SK-N-SH treated with all-trans-retinoic acid at 6 μM for 48 hours (cell line): ENCODE measurements around the gene DCBLD2.
"Not testable (repeated sequence)": the region's sequence is repeated elsewhere in the genome, so short reads cannot be mapped to it uniquely, and the experiment has no call there.

Experiments
- ATAC-seq: fragments of 200-7000 bp; cut with Tn5 transposase; 3 replicates; pipeline ENCODE4 v1.9.1; 2020; ENCODE audit warnings: mild to moderate bottlenecking, moderate library complexity
- ARNTL ChIP-seq: fragments of 450-650 bp; formaldehyde crosslinking; IDR thresholded peaks from 2 replicates; pipeline ENCODE4 v1.5.0; 2020; ENCODE audit warnings: low read depth, mild to moderate bottlenecking, moderate library complexity, borderline replicate concordance
- CREB5 ChIP-seq: fragments of 250-450 bp; sonication (Bioruptor Pico); IDR thresholded peaks from 2 replicates; pipeline ENCODE4 v1.5.1; 2020; ENCODE audit warnings: low read depth, mild to moderate bottlenecking, moderate library complexity
- CSDC2 ChIP-seq: fragments of 250-450 bp; sonication (Bioruptor Pico); IDR thresholded peaks from 2 replicates; pipeline ENCODE4 v1.5.0; 2020; ENCODE audit warnings: mild to moderate bottlenecking, moderate library complexity
- CSRNP3 ChIP-seq: fragments of 250-450 bp; sonication (Bioruptor Pico); IDR thresholded peaks from 2 replicates; pipeline ENCODE4 v1.5.1; 2021; ENCODE audit warnings: mild to moderate bottlenecking, moderate library complexity
- ESRRG ChIP-seq: fragments of 250-450 bp; sonication (Bioruptor Pico); IDR thresholded peaks from 2 replicates; pipeline ENCODE4 v1.6.1; 2021; ENCODE audit warnings: mild to moderate bottlenecking
- GLIS3 ChIP-seq: fragments of 250-450 bp; sonication (Bioruptor Pico); IDR thresholded peaks from 2 replicates; pipeline ENCODE4 v1.5.0; 2020; ENCODE audit warnings: mild to moderate bottlenecking, moderate library complexity
- OSR1 ChIP-seq: fragments of 250-450 bp; sonication (Bioruptor Pico); IDR thresholded peaks from 2 replicates; pipeline ENCODE4 v1.8.0; 2022; ENCODE audit warnings: moderate library complexity, mild to moderate bottlenecking, inconsistent platforms
- PATZ1 ChIP-seq: fragments of 250-450 bp; sonication (Bioruptor Pico); IDR thresholded peaks from 2 replicates; pipeline ENCODE4 v1.8.0; 2020; ENCODE audit warnings: mild to moderate bottlenecking, moderate library complexity, borderline replicate concordance
- PPARA ChIP-seq: fragments of 250-450 bp; sonication (Bioruptor Pico); IDR thresholded peaks from 2 replicates; pipeline ENCODE4 v1.5.0; 2020; ENCODE audit warnings: mild to moderate bottlenecking, borderline replicate concordance
- RARB ChIP-seq: fragments of 250-450 bp; sonication (Bioruptor Pico); IDR thresholded peaks from 2 replicates; pipeline ENCODE4 v1.8.0; 2021; ENCODE audit warnings: mild to moderate bottlenecking, moderate library complexity
- SNAI2 ChIP-seq: fragments of 250-450 bp; sonication (Bioruptor Pico); IDR thresholded peaks from 2 replicates; pipeline ENCODE4 v1.5.0; 2020; ENCODE audit warnings: mild to moderate bottlenecking, moderate library complexity
- TCF4 ChIP-seq: fragments of 250-450 bp; sonication (Bioruptor Pico); IDR thresholded peaks from 2 replicates; pipeline ENCODE4 v1.8.0; 2021; ENCODE audit warnings: mild to moderate bottlenecking, moderate library complexity, borderline replicate concordance
- TOX ChIP-seq: fragments of 250-450 bp; sonication (Bioruptor Pico); IDR thresholded peaks from 2 replicates; pipeline ENCODE4 v1.8.0; 2021; ENCODE audit warnings: mild to moderate bottlenecking, moderate library complexity, borderline replicate concordance
- TSHZ2 ChIP-seq: fragments of 250-450 bp; sonication (Bioruptor Pico); IDR thresholded peaks from 2 replicates; pipeline ENCODE4 v1.5.0; 2020; ENCODE audit warnings: mild to moderate bottlenecking, moderate library complexity
- ZC3H10 ChIP-seq: fragments of 250-450 bp; sonication (Bioruptor Pico); IDR thresholded peaks from 2 replicates; pipeline ENCODE4 v1.5.1; 2021; ENCODE audit warnings: mild to moderate bottlenecking, moderate library complexity
- ZFP3 ChIP-seq: fragments of 250-450 bp; sonication (Bioruptor Pico); IDR thresholded peaks from 2 replicates; pipeline ENCODE4 v1.5.0; 2020; ENCODE audit warnings: mild to moderate bottlenecking, moderate library complexity
- ZFP30 ChIP-seq: fragments of 450-650 bp; formaldehyde crosslinking; IDR thresholded peaks from 2 replicates; pipeline ENCODE4 v1.5.0; 2022; ENCODE audit warnings: mild to moderate bottlenecking, moderate library complexity
- ZNF565 ChIP-seq: fragments of 450-650 bp; formaldehyde crosslinking; conservative IDR thresholded peaks from 2 replicates; pipeline ENCODE4 v1.5.0; 2020; ENCODE audit warnings: low read depth, mild to moderate bottlenecking, moderate library complexity
- ZNF70 ChIP-seq: fragments of 450-650 bp; formaldehyde crosslinking; IDR thresholded peaks from 2 replicates; pipeline ENCODE4 v1.5.0; 2020; ENCODE audit warnings: mild to moderate bottlenecking, moderate library complexity
- ZNF8 ChIP-seq: fragments of 450-650 bp; formaldehyde crosslinking; IDR thresholded peaks from 2 replicates; pipeline ENCODE4 v1.5.0; 2020; ENCODE audit warnings: mild to moderate bottlenecking, moderate library complexity

Gene DCBLD2

GRCh38 chr3:98846101-98846500 lies 55.4 kb downstream of the DCBLD2 start:
- no peak; the same call in 1 of the 3 replicates for ATAC-seq
- TF ChIP-seq ESRRG (CRISPR knock-in tag) (no peak), PATZ1 (CRISPR knock-in tag) (no peak), ZNF8 (no peak), TCF4 (CRISPR knock-in tag) (no peak), ZC3H10 (CRISPR knock-in tag) (no peak), GLIS3 (CRISPR knock-in tag) (no peak), CSRNP3 (CRISPR knock-in tag) (no peak), ZNF70 (CRISPR knock-in tag) (no peak), ZFP30 (CRISPR knock-in tag) (no peak)

GRCh38 chr3:98843266-98843959 lies 58.1 kb downstream of the DCBLD2 start:
- TF ChIP-seq CSDC2 (CRISPR knock-in tag) (no peak), ZFP3 (CRISPR knock-in tag) (no peak), CREB5 (no peak), RARB (no peak), TCF4 (CRISPR knock-in tag) (no peak), TSHZ2 (no peak), PPARA (CRISPR knock-in tag) (no peak), ZNF70 (CRISPR knock-in tag) (no peak), OSR1 (no peak), ARNTL (no peak), TOX (CRISPR knock-in tag) (no peak)

GRCh38 chr3:98839846-98840245 lies 61.6 kb downstream of the DCBLD2 start:
- ATAC-seq, result no peak
- no peak for TF ChIP-seq ZNF70 (CRISPR knock-in tag)
- no peak for TF ChIP-seq ZNF565 (CRISPR knock-in tag)
- TF ChIP-seq ESRRG (CRISPR knock-in tag), result no peak
- no peak for TF ChIP-seq TSHZ2
- TF ChIP-seq ARNTL, result no peak
- TF ChIP-seq ZNF8, result no peak
- TF ChIP-seq RARB, result no peak
- TF ChIP-seq OSR1, result no peak
- no peak for TF ChIP-seq ZFP30 (CRISPR knock-in tag)
- no peak for TF ChIP-seq TOX (CRISPR knock-in tag)
- TF ChIP-seq ZFP3 (CRISPR knock-in tag), result no peak
- TF ChIP-seq SNAI2 (CRISPR knock-in tag), result no peak
- TF ChIP-seq PPARA (CRISPR knock-in tag), result no peak

More at GRCh38 chr3:98843266-98843959, 58.1 kb downstream of the DCBLD2 start:
- ATAC-seq, result peak; percentile 36; the same call in 2 of the 3 replicates

- not testable (repeated sequence) for ATAC-seq
Observed at GRCh38 chr3:98831060-98831459, 70.4 kb downstream of the DCBLD2 start.
